GM18873 (cell line): ENCODE results near the gene OR4D2.

Experiments used
- ATAC-seq: cut with Tn5 transposase; IDR thresholded peaks from one replicate; pipeline ENCODE4 v1.9.1; 2021; ENCODE audit warnings: mild to moderate bottlenecking, moderate library complexity, moderate number of reproducible peaks; ENCODE audit not compliant: unreplicated experiment, low FRiP score

Gene OR4D2

DNA sequence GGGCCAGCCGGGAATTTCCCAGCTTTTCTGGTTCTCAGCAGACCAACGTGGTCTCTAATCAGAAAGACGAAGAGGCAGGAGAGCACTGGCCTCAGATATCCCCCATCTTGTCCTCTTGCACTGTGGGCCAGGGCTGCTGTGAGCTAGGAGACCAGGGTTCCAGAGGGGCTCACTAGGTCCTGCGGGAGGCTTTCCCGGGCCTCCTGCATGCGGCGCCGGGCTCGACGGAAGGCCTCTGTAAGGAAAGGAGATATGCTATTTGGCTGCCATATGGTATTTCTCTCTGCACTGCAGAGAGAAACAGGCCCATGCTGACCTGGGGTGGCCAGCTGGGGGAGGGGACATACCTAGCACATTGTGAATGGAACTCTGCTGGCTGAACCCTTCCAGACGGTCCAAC is 39.2 kb downstream of the OR4D2 start:
- ATAC-seq = no peak

GRCh38 chr17:58207451-58207850 is 40.7 kb downstream of the OR4D2 start:
- ATAC-seq = no peak

- no peak for ATAC-seq
Measured at GRCh38 chr17:58208344-58208743, 41.6 kb downstream of the OR4D2 start.

DNA sequence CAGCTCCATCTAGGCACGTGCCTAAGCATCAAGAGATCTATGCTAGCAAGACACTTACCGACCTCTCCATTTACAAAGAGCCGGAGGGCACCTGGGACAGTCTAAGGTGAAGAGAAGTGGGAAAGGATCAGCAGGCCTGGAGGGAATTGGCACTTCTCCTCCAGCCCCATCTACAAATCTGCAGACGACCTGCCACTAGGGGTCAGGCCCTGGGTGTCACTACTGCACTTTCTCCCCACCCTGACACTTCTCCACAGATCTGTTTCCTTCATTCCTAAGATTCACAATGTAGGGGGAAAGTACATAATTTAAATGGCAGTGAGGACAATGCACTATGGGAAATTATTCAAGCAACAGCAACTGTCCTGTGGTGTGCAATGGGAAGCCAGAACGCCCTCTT is 44.1 kb downstream of the OR4D2 start:
- ATAC-seq = no peak

DNA sequence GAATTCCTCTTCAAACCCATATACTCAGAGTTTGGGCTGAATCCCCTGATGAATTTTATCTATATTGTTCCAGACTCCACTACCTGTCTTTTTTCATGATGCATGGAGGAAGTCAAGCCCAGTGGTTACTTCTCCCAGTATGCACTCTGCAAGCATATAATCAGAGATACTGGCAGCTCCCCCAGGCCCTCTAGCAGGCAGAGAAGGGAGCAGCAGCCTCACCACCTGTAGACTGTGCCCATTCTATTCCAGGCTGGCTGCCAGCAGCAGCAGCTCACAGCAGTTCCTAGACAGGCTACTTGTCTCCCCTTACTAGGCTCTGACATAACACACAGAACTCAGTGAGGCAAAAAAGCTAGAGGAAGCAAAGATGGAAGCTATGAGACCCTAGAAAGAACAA is 48.9 kb downstream of the OR4D2 start:
- ATAC-seq = no peak

DNA sequence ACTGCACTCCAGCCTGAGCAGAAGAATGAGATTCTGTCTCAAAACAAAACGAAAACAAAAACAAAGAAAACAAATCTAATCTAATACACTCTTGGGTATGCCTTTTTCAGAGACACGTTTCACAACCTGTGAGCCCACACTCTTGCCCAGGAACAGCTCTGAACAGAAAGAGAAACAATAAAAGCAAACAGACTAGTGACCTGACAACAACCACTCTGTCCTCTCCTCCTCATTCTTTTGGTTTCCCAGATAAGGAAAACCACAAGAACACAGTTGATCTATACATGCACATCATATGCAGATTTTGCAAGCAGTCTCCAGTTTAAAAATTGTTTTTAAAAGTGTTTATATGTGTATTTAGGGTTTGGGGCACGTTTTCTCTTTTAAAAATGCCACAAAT is 51.0 kb downstream of the OR4D2 start:
- no peak for ATAC-seq

DNA sequence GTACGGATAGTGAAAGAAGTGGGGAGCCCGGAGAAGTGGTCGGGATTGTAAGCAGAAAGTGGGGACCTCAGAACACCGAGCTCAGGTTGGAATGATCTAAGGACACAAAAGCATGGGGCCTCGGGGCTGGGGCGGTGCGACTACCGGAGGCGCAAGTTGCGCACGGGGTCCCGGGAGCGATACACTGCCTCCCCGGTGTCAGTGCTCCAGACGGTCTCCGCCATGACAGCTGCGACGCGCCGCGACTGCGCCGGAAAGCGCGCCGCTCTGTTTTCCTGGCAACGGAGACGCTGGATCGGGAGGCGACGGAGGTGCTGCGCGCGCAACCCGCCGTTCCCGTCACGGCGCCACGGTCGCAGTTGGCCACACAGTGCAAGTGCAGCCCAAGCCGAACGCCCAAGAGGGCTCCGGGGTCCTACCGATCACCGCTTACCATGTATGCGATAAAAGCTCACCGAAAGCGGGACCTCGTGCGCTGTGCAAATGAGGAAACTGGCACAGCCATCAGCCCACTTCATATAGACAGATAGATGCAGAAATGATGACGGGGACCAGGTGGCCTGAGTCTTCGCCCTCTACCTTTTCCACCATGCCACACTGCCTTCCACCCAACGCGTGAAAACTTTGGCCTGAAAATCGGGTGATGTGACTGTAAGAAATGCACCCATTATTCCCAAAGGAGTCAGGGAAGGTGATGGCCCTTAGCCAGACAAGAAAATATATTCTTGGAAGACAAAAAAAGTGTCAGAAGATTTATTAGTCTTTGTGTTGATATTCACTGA is 52.4 kb downstream of the OR4D2 start, which contains the start of gene MKS1:
Gene MKS1, minus strand, starts transcription at position 249 of the 782 bp plus-strand sequence. Its CDS starts 25 bp downstream, at position 224.
- peak; percentile 81 for ATAC-seq

DNA sequence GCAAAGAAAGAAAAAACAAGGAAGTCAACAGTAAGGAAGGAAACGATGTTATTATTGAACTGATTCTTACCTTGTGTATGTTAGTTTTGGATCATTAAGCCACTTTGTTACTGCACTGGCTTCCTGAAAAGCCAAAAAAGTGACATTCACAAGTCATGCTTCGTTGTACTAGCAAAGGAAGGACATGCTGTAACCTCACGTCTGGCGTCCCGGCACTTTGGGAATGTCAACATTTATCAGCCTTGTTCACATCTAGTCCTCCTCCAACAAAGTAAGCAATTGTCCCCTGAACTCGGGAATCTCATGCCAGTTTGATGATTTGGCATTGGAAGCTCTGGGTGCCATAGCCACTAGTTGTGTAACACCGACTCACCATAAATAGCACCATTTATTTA is 53.0 kb downstream of the OR4D2 start:
- ATAC-seq = no peak
